H9 (cell line): ENCODE data around the gene UMPS. TPM values are rescaled to one million over a fixed set of nuclear protein-coding genes. Genes with fewer than 3 reads are reported as not detected.

Source experiments
- DNase-seq: peaks from one replicate; pipeline ENCODE4 v3.0.0-alpha.2; 2017
- H2AFZ ChIP-seq: one replicate; pipeline ENCODE4 v1.6.1; 2013; ENCODE audit warnings: mild to moderate bottlenecking, low read length, control low read depth, moderate library complexity
- H2AK5ac ChIP-seq: 2 replicates; pipeline ENCODE4 v1.6.1; 2013; ENCODE audit warnings: low read length, control low read depth, mixed read lengths; ENCODE audit not compliant: insufficient read length
- H2BK120ac ChIP-seq: one replicate; pipeline ENCODE4 v1.6.1; 2013; ENCODE audit warnings: low read depth, mild to moderate bottlenecking, low read length, control low read depth, inconsistent platforms; ENCODE audit not compliant: poor library complexity, severe bottlenecking
- H2BK12ac ChIP-seq: 2 replicates; pipeline ENCODE4 v1.6.1; 2013; ENCODE audit warnings: low read length, control low read depth, mixed read lengths, low read depth; ENCODE audit not compliant: insufficient read length
- H2BK15ac ChIP-seq: 2 replicates; pipeline ENCODE4 v1.6.1; 2013; ENCODE audit warnings: low read depth, low read length, control low read depth
- H2BK20ac ChIP-seq: one replicate; pipeline ENCODE4 v1.6.1; 2013; ENCODE audit warnings: low read depth, mild to moderate bottlenecking, low read length, control low read depth, inconsistent platforms; ENCODE audit not compliant: poor library complexity, severe bottlenecking
- H2BK5ac ChIP-seq: 2 replicates; pipeline ENCODE4 v1.6.1; 2013; ENCODE audit warnings: low read length, control low read depth, mixed read lengths; ENCODE audit not compliant: insufficient read length
- H3K14ac ChIP-seq: 2 replicates; pipeline ENCODE4 v1.6.1; 2013; ENCODE audit warnings: low read length, control low read depth; ENCODE audit not compliant: insufficient read depth
- H3K18ac ChIP-seq: 2 replicates; pipeline ENCODE4 v1.6.1; 2013; ENCODE audit warnings: low read depth, mild to moderate bottlenecking, mixed read lengths, low read length, control low read depth; ENCODE audit not compliant: insufficient read length
- H3K23ac ChIP-seq: 2 replicates; pipeline ENCODE4 v1.6.1; 2013; ENCODE audit warnings: low read length, control low read depth, mixed read lengths, low read depth; ENCODE audit not compliant: insufficient read length
- H3K23me2 ChIP-seq: 2 replicates; pipeline ENCODE4 v1.6.1; 2013; ENCODE audit warnings: low read depth, mild to moderate bottlenecking, mixed read lengths, low read length, control low read depth; ENCODE audit not compliant: insufficient read length, poor library complexity, severe bottlenecking
- H3K27ac ChIP-seq: 2 replicates; pipeline ENCODE4 v1.5.1; 2013; ENCODE audit warnings: low read length, control low read depth, mixed read lengths, low read depth; ENCODE audit not compliant: insufficient read length
- H3K27me3 ChIP-seq: 2 replicates; pipeline ENCODE4 v1.6.1; 2013; ENCODE audit warnings: low read length, control low read depth, inconsistent platforms; ENCODE audit not compliant: insufficient read depth
- H3K4ac ChIP-seq: 2 replicates; pipeline ENCODE4 v1.6.1; 2013; ENCODE audit warnings: low read depth, mild to moderate bottlenecking, control low read depth, inconsistent platforms, low read length, moderate library complexity
- H3K4me1 ChIP-seq: 2 replicates; pipeline ENCODE4 v1.6.1; 2013; ENCODE audit warnings: low read length, control low read depth, inconsistent platforms; ENCODE audit not compliant: insufficient read depth
- H3K4me2 ChIP-seq: 2 replicates; pipeline ENCODE4 v1.6.1; 2013; ENCODE audit warnings: low read length, control low read depth, mixed read lengths; ENCODE audit not compliant: insufficient read length, insufficient read depth
- H3K56ac ChIP-seq: 2 replicates; pipeline ENCODE4 v1.6.1; 2013; ENCODE audit warnings: low read depth, mild to moderate bottlenecking, mixed read lengths, low read length, control low read depth; ENCODE audit not compliant: insufficient read length
- H3K79me1 ChIP-seq: 2 replicates; pipeline ENCODE4 v1.6.1; 2013; ENCODE audit warnings: low read depth, mild to moderate bottlenecking, moderate library complexity, low read length, control low read depth, inconsistent platforms; ENCODE audit not compliant: insufficient read depth, poor library complexity, severe bottlenecking
- H3K79me2 ChIP-seq: 2 replicates; pipeline ENCODE4 v1.6.1; 2013; ENCODE audit warnings: low read length, control low read depth, inconsistent platforms; ENCODE audit not compliant: insufficient read depth
- H3K9ac ChIP-seq: 2 replicates; pipeline ENCODE4 v1.6.1; 2013; ENCODE audit warnings: low read length, control low read depth, mixed read lengths; ENCODE audit not compliant: insufficient read length; ENCODE audit errors: extremely low read depth
- H3K9me3 ChIP-seq: one replicate; pipeline ENCODE4 v1.6.1; 2013; ENCODE audit warnings: low read depth, low read length, inconsistent platforms; ENCODE audit not compliant: control insufficient read depth
- H3T11ph ChIP-seq: one replicate; pipeline ENCODE4 v1.6.1; 2013; ENCODE audit warnings: mild to moderate bottlenecking, low read length, control low read depth, inconsistent platforms
- H4K20me1 ChIP-seq: one replicate; pipeline ENCODE4 v1.6.1; 2013; ENCODE audit not compliant: control insufficient read depth, insufficient read length, insufficient read depth
- H4K5ac ChIP-seq: 2 replicates; pipeline ENCODE4 v1.6.1; 2013; ENCODE audit warnings: low read depth, mild to moderate bottlenecking, mixed read lengths, low read length, control low read depth; ENCODE audit not compliant: insufficient read length
- H4K8ac ChIP-seq: replicated peaks from 2 replicates; pipeline ENCODE4 v1.6.1; 2013; ENCODE audit warnings: low read length, control low read depth, mixed read lengths, low read depth; ENCODE audit not compliant: insufficient read length
- H4K91ac ChIP-seq: 2 replicates; pipeline ENCODE4 v1.6.1; 2013; ENCODE audit warnings: low read depth, mild to moderate bottlenecking, moderate library complexity, mixed read lengths, low read length, control low read depth; ENCODE audit not compliant: insufficient read length
- H3K27ac Mint-ChIP-seq, 3 experiments: 2 replicates in 2 of 3; 3 replicates in 1 of 3; pipeline ENCODE4 v1.8.0; 2020 to 2021; ENCODE audit warnings: mixed read lengths in 3 of 3, mild to moderate bottlenecking in 1 of 3, moderate library complexity in 1 of 3
- H3K27me3 Mint-ChIP-seq: 2 replicates; pipeline ENCODE4 v1.8.0; 2021; ENCODE audit warnings: low read depth, mild to moderate bottlenecking, moderate library complexity, mixed read lengths
- H3K36me3 Mint-ChIP-seq, 3 experiments: 2 replicates in 2 of 3; 3 replicates in 1 of 3; pipeline ENCODE4 v1.8.0; 2020 to 2021; ENCODE audit warnings: low read depth in 3 of 3, mixed read lengths in 3 of 3; ENCODE audit not compliant: insufficient read depth in 1 of 3
- H3K4me1 Mint-ChIP-seq, 2 experiments: 2 replicates each; pipeline ENCODE4 v1.8.0; 2020; ENCODE audit warnings: mixed read lengths in 2 of 2
- H3K4me3 Mint-ChIP-seq, 2 experiments: 2 replicates in 1 of 2; 3 replicates in 1 of 2; pipeline ENCODE4 v1.8.0; 2020 to 2021; ENCODE audit warnings: mild to moderate bottlenecking in 2 of 2, mixed read lengths in 2 of 2, moderate library complexity in 1 of 2
- H3K9me3 Mint-ChIP-seq, 2 experiments: 2 replicates in 1 of 2; 3 replicates in 1 of 2; pipeline ENCODE4 v1.8.0; 2020; ENCODE audit warnings: mild to moderate bottlenecking in 2 of 2, mixed read lengths in 2 of 2, moderate library complexity in 1 of 2
- WGBS: extraction: QIAGEN DNeasy Blood & Tissue Kit; methylation state at CpG from one replicate; pipeline ENCODE4 v1.1.7; 2013; ENCODE audit warnings: missing lambda C conversion rate, low lambda C conversion rate, mixed read lengths; ENCODE audit not compliant: insufficient read length; ENCODE audit errors: extremely low coverage; 5-methylcytosine and 5-hydroxymethylcytosine counted together
- total RNA-seq: library from RNA; stranded (reverse); gene quantifications from 2 replicates; pipeline ENCODE4 v1.2.1, GENCODE V29; 2021
- TF ChIP-seq, protein P1 (sequence below): fragments of 200-600 bp; sonication (generic); conservative IDR thresholded peaks from 3 replicates; pipeline ENCODE4 v1.8.0; 2021; ENCODE audit warnings: antibody characterized with exemption, mild to moderate bottlenecking

Gene UMPS
- total RNA-seq, 1 experiment from 2014 or later: 65.4 TPM

DNA sequence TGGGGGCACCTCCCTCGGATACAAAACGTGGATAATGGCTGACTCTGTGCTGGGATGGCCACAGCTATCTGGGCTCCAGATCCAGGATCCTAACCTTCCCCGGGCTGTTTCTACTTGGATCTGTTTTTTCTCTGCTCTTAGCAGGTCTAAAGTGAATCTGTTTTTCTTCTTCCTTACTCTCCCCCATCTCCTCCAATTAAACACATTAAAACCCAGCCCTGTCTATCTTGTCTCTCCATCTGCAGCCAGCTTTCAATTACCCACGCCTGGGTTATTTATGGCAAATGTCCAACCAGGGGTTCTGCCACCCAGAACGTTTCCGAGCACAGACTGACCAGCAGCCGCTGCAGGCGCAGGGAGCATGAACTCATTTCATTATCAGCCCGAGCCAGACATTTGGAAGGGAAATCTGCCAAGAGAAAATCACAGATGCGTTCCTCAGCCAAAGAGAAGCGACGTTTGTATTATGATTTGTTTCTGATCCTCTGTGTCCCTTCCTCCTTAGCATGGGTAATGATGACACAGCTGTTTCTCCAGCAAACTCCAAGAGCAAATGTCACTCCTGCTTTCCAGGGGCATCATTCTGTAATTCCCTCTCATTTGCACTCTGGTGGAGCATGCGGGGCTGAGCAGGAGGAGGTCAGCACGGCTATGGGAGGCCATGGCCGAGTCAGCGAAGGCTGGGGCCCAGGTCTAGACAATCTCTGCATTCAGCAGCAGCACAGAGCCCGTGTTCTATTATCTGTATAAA is 42.0 kb downstream of the UMPS start:
- H3K4me1 Mint-ChIP-seq: peaks cover 30 to 34% of the 10 kb centered on the region in 2 experiments
- Histone ChIP-seq H2BK20ac (no peak overlapping the region), H3K56ac (no peak overlapping the region), H3K27me3 (no peaks in the 10 kb centered on the region), H3K9me3 (no peaks in the 10 kb centered on the region), H2BK5ac (no peak overlapping the region), H4K5ac (no peak overlapping the region), H3K23ac (no peak overlapping the region), H2AFZ (no peak overlapping the region), H3K9ac (no peak overlapping the region), H3K79me1 (peaks cover 3% of the 10 kb centered on the region), H3K4me1 (peaks cover 7% of the 10 kb centered on the region; the same call in 1 of the 2 replicates), H3K4ac (no peak overlapping the region), H2BK15ac (no peak overlapping the region), H3K27ac (no peak overlapping the region), H3K79me2 (no peaks in the 10 kb centered on the region), H3T11ph (no peak overlapping the region), H2BK12ac (no peak overlapping the region), H3K23me2 (no peaks in the 10 kb centered on the region), H3K14ac (no peak overlapping the region; the same call in 1 of the 2 replicates), H2AK5ac (no peak overlapping the region), H2BK120ac (no peak overlapping the region), H3K18ac (no peak overlapping the region), H4K20me1 (no peaks in the 10 kb centered on the region), H4K8ac (no peak overlapping the region), H4K91ac (no peak overlapping the region), H3K4me2 (no peak overlapping the region)
- no peaks in the 10 kb centered on the region for H3K27me3 Mint-ChIP-seq
- peaks cover 32 to 74% (median 44%) of the 10 kb centered on the region in 3 experiments; a peak in 6 of 7 replicates for H3K36me3 Mint-ChIP-seq
- no peak for DNase-seq
- peaks cover 0 to 3% of the 10 kb centered on the region in 2 experiments; a peak in 1 of 5 replicates for H3K9me3 Mint-ChIP-seq
- TF ChIP-seq, protein P1, sequence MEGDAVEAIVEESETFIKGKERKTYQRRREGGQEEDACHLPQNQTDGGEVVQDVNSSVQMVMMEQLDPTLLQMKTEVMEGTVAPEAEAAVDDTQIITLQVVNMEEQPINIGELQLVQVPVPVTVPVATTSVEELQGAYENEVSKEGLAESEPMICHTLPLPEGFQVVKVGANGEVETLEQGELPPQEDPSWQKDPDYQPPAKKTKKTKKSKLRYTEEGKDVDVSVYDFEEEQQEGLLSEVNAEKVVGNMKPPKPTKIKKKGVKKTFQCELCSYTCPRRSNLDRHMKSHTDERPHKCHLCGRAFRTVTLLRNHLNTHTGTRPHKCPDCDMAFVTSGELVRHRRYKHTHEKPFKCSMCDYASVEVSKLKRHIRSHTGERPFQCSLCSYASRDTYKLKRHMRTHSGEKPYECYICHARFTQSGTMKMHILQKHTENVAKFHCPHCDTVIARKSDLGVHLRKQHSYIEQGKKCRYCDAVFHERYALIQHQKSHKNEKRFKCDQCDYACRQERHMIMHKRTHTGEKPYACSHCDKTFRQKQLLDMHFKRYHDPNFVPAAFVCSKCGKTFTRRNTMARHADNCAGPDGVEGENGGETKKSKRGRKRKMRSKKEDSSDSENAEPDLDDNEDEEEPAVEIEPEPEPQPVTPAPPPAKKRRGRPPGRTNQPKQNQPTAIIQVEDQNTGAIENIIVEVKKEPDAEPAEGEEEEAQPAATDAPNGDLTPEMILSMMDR: no peak
- H3K27ac Mint-ChIP-seq: peak overlapping the region in 2 of 3 experiments; percentile 21 to 72; a peak in 2 of 7 replicates
- no peak overlapping the region for H3K4me3 Mint-ChIP-seq
- WGBS: no CpG with 5 or more reads among the region's 17 CpGs
